ENCODE measurements around the gene VWA3B.
"Not testable (repeated sequence)": the region's sequence is repeated elsewhere in the genome, so short reads cannot be mapped to it uniquely, and the experiment has no call there.

The VWA3B gene

GRCh38 chr2:98087447-98088020 lies 567 bp downstream of the VWA3B start:
- DNase-seq: peak; percentile 39 to 91 (median 69)

- peak; percentile 86 to 92 (median 89) for DNase-seq
These were observed 1.3 kb downstream of the VWA3B start for GRCh38 chr2:98088261-98088660.

- peak in 2 of 3 donors; percentile 45 to 61 for DNase-seq
These were observed 3.0 kb downstream of the VWA3B start for GRCh38 chr2:98089941-98090340.

- no peak for DNase-seq
These were observed 4.0 kb downstream of the VWA3B start for GRCh38 chr2:98090951-98091350.

- peak; percentile 38 to 61 (median 55) for DNase-seq
These were observed 4.8 kb downstream of the VWA3B start for GRCh38 chr2:98091738-98092137.

- DNase-seq: no peak
These were observed 6.2 kb downstream of the VWA3B start for GRCh38 chr2:98093146-98093545.

- DNase-seq: no peak
These were observed 6.6 kb downstream of the VWA3B start for GRCh38 chr2:98093611-98094010.

- no peak for DNase-seq
These were observed 13.2 kb downstream of the VWA3B start for GRCh38 chr2:98099939-98100743.

GRCh38 chr2:98102315-98102714 lies 15.3 kb downstream of the VWA3B start:
- DNase-seq: not testable (repeated sequence)

GRCh38 chr2:98102878-98103277 lies 15.9 kb downstream of the VWA3B start:
- DNase-seq: no peak

- no peak for DNase-seq
These were observed 21.1 kb downstream of the VWA3B start for GRCh38 chr2:98108110-98108509.

GRCh38 chr2:98110741-98111140 lies 23.8 kb downstream of the VWA3B start:
- no peak for DNase-seq

- no peak for DNase-seq
These were observed 27.8 kb downstream of the VWA3B start for GRCh38 chr2:98114643-98115330.

- DNase-seq: no peak
These were observed 31.2 kb downstream of the VWA3B start for GRCh38 chr2:98118161-98118560.

- DNase-seq: no peak
These were observed 31.9 kb downstream of the VWA3B start for GRCh38 chr2:98118852-98119251.

GRCh38 chr2:98121149-98121548 lies 34.2 kb downstream of the VWA3B start:
- DNase-seq: no peak

GRCh38 chr2:98122524-98122923 lies 35.6 kb downstream of the VWA3B start:
- no peak for DNase-seq

- peak; percentile 62 to 76 (median 66) for DNase-seq
These were observed 36.3 kb downstream of the VWA3B start for GRCh38 chr2:98123286-98123685.

- DNase-seq: no peak
These were observed 39.1 kb downstream of the VWA3B start for GRCh38 chr2:98126061-98126460.

- no peak for DNase-seq
These were observed 40.4 kb downstream of the VWA3B start for GRCh38 chr2:98127229-98127989.

GRCh38 chr2:98128556-98129109 lies 41.7 kb downstream of the VWA3B start:
- no peak for DNase-seq

- DNase-seq: not testable (repeated sequence)
These were observed 43.1 kb downstream of the VWA3B start for GRCh38 chr2:98130073-98130472.

Data from suppressor macrophage treated with lipopolysaccharide for 1 hour (primary cell).